ENCODE results near the gene CLTA.

Gene CLTA

DNA sequence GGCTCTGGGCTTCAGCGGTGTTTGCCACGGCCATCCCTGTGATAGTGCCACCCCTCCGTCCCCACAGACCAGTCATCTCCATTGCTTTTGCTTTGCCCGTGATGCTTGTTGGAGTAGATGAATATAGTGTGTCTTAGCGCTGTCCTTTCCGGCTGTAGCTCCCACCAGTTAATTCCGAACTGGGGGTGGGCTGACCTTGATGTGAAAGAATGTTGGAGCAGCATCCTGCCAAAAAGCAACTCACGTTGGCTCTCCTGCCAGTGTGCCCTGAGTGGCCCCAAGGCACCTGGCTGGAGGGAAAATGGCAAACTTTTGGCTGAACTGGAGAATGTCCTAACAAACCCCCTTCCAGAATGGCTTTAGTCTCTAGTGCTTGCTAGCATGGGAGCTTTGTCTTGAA lies 20.0 kb downstream of the CLTA start:
- Histone ChIP-seq H3K27ac (ENCODE audit: low read length) (no peak overlapping the region), H3K4me1 (ENCODE audit: low read length) (no peaks in the 10 kb centered on the region), H3K27me3 (ENCODE audit: low read depth, low read length) (no peaks in the 10 kb centered on the region), H3K9me3 (ENCODE audit: insufficient read depth, low read length) (no peaks in the 10 kb centered on the region), H3K4me2 (ENCODE audit: low read length) (no peak overlapping the region), H4K20me1 (ENCODE audit: insufficient read depth, low read length) (peaks cover 32% of the 10 kb centered on the region), H3K36me3 (replicated peaks; ENCODE audit: low read depth, low read length) (peaks cover 74% of the 10 kb centered on the region), H3K9ac (ENCODE audit: low read length) (no peak overlapping the region), H2AFZ (ENCODE audit: low read depth, low read length) (no peak overlapping the region), H3K4me3 (ENCODE audit: low read length) (no peak overlapping the region), H3K79me2 (ENCODE audit: low read length) (peaks cover 66% of the 10 kb centered on the region)
- TF ChIP-seq, protein P1, sequence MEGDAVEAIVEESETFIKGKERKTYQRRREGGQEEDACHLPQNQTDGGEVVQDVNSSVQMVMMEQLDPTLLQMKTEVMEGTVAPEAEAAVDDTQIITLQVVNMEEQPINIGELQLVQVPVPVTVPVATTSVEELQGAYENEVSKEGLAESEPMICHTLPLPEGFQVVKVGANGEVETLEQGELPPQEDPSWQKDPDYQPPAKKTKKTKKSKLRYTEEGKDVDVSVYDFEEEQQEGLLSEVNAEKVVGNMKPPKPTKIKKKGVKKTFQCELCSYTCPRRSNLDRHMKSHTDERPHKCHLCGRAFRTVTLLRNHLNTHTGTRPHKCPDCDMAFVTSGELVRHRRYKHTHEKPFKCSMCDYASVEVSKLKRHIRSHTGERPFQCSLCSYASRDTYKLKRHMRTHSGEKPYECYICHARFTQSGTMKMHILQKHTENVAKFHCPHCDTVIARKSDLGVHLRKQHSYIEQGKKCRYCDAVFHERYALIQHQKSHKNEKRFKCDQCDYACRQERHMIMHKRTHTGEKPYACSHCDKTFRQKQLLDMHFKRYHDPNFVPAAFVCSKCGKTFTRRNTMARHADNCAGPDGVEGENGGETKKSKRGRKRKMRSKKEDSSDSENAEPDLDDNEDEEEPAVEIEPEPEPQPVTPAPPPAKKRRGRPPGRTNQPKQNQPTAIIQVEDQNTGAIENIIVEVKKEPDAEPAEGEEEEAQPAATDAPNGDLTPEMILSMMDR (IDR thresholded peaks at IDR 0.05; ENCODE audit: low read depth, low read length) = no peak
- no peak for TF ChIP-seq EZH2phosphoT487 (IDR thresholded peaks at IDR 0.05; ENCODE audit: low read depth)

DNA sequence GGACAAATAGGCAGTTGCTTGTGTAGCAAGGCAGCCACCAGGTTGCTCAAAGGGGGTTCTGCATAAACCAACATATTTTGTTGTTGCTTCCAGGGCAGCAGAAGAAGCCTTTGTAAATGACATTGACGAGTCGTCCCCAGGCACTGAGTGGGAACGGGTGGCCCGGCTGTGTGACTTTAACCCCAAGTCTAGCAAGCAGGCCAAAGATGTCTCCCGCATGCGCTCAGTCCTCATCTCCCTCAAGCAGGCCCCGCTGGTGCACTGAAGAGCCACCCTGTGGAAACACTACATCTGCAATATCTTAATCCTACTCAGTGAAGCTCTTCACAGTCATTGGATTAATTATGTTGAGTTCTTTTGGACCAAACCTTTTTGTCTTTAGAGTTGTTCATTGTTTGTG lies 20.8 kb downstream of the CLTA start:
- no peak for TF ChIP-seq EZH2phosphoT487 (IDR thresholded peaks at IDR 0.05; ENCODE audit: low read depth)
- TF ChIP-seq, protein P1 (IDR thresholded peaks at IDR 0.05; ENCODE audit: low read depth, low read length) = no peak
- Histone ChIP-seq H3K9ac (ENCODE audit: low read length) (no peak overlapping the region), H3K9me3 (ENCODE audit: insufficient read depth, low read length) (no peaks in the 10 kb centered on the region), H3K4me1 (ENCODE audit: low read length) (no peaks in the 10 kb centered on the region), H3K27me3 (ENCODE audit: low read depth, low read length) (no peaks in the 10 kb centered on the region), H3K79me2 (ENCODE audit: low read length) (peaks cover 59% of the 10 kb centered on the region), H3K4me2 (ENCODE audit: low read length) (no peak overlapping the region), H4K20me1 (ENCODE audit: insufficient read depth, low read length) (peaks cover 32% of the 10 kb centered on the region), H3K36me3 (replicated peaks; ENCODE audit: low read depth, low read length) (peaks cover 68% of the 10 kb centered on the region), H2AFZ (ENCODE audit: low read depth, low read length) (no peak overlapping the region), H3K4me3 (ENCODE audit: low read length) (no peak overlapping the region), H3K27ac (ENCODE audit: low read length) (no peak overlapping the region)

DNA sequence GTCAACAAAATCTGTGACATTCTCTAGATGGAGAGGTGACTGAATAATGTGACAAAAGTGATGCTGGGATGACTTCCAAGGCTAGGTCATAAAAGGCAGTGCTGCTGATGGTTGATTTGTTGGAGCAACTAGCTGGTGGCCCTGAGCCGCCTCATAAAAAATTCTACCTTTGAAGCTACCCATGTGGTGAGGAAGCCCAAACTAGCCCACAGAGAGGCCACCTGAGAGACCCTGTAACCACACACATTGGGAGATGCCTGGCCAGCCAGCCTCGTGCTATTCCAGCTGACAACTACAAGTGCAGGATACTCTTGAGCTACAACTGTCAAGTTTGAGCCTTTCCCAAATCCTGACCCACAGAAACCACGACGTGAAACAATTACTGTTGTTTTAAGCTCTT lies 22.7 kb downstream of the CLTA start:
- peaks cover 40% of the 10 kb centered on the region for H3K79me2 ChIP-seq (ENCODE audit: low read length)
- no peak overlapping the region for H3K4me3 ChIP-seq (ENCODE audit: low read length)
- no peak overlapping the region for H3K4me2 ChIP-seq (ENCODE audit: low read length)
- H2AFZ ChIP-seq (ENCODE audit: low read depth, low read length) = no peak overlapping the region
- H4K20me1 ChIP-seq (ENCODE audit: insufficient read depth, low read length) = peaks cover 27% of the 10 kb centered on the region
- no peak overlapping the region for H3K9ac ChIP-seq (ENCODE audit: low read length)
- no peaks in the 10 kb centered on the region for H3K27me3 ChIP-seq (ENCODE audit: low read depth, low read length)
- no peak overlapping the region for H3K27ac ChIP-seq (ENCODE audit: low read length)
- TF ChIP-seq EZH2phosphoT487 (IDR thresholded peaks at IDR 0.05; ENCODE audit: low read depth) = no peak
- TF ChIP-seq, protein P1 (IDR thresholded peaks at IDR 0.05; ENCODE audit: low read depth, low read length) = no peak
- peaks cover 62% of the 10 kb centered on the region for H3K36me3 ChIP-seq (replicated peaks; ENCODE audit: low read depth, low read length)
- no peaks in the 10 kb centered on the region for H3K4me1 ChIP-seq (ENCODE audit: low read length)
- H3K9me3 ChIP-seq (ENCODE audit: insufficient read depth, low read length) = no peaks in the 10 kb centered on the region

DNA sequence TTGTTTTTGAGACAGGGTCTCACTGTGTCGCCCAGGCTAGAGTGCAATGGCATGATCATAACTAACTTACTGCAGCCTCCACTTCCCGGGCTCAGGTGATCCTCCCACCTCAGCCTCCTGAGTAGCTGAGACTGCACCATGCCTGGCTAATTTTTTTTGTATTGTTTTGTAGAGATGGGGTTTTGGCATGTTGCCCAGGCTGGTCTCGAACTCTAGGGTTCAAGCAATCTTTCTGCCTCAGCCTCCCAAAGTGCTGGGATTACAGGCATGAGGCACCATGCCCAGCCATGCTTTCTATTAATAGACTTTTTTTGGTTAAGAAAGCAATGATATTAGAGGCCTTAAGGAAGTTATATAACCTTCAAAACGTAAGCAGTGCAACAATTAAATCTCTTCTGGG lies 23.3 kb downstream of the CLTA start:
- no peaks in the 10 kb centered on the region for H3K27me3 ChIP-seq (ENCODE audit: low read depth, low read length)
- H3K9ac ChIP-seq (ENCODE audit: low read length) = no peak overlapping the region
- H3K4me1 ChIP-seq (ENCODE audit: low read length) = no peaks in the 10 kb centered on the region
- no peak overlapping the region for H3K27ac ChIP-seq (ENCODE audit: low read length)
- peaks cover 22% of the 10 kb centered on the region for H4K20me1 ChIP-seq (ENCODE audit: insufficient read depth, low read length)
- H3K4me2 ChIP-seq (ENCODE audit: low read length) = no peak overlapping the region
- no peak overlapping the region for H2AFZ ChIP-seq (ENCODE audit: low read depth, low read length)
- H3K4me3 ChIP-seq (ENCODE audit: low read length) = no peak overlapping the region
- H3K9me3 ChIP-seq (ENCODE audit: insufficient read depth, low read length) = no peaks in the 10 kb centered on the region
- TF ChIP-seq, protein P1 (IDR thresholded peaks at IDR 0.05; ENCODE audit: low read depth, low read length) = no peak
- no peak for TF ChIP-seq EZH2phosphoT487 (IDR thresholded peaks at IDR 0.05; ENCODE audit: low read depth)
- peaks cover 34% of the 10 kb centered on the region for H3K79me2 ChIP-seq (ENCODE audit: low read length)
- H3K36me3 ChIP-seq (replicated peaks; ENCODE audit: low read depth, low read length) = peaks cover 58% of the 10 kb centered on the region
